HL-60 (cell line): Measurements from ENCODE around the gene PACRG.

Source experiments
- GABPA ChIP-seq: IDR thresholded peaks from 2 replicates; pipeline ENCODE4 v1.6.1; 2012; ENCODE audit warnings: low read depth
- POLR2AphosphoS5 ChIP-seq: IDR thresholded peaks from 2 replicates; pipeline ENCODE4 v1.6.1; 2012; ENCODE audit warnings: low read depth
- TF ChIP-seq, protein P1 (sequence below): IDR thresholded peaks from one replicate; pipeline ENCODE4 v1.5.1; 2011; ENCODE audit warnings: low read length, control low read depth, inconsistent platforms; ENCODE audit not compliant: insufficient read depth
- TF ChIP-seq, protein P2 (sequence below): IDR thresholded peaks from 2 replicates; pipeline ENCODE4 v1.6.1; 2012; ENCODE audit warnings: low read depth; ENCODE audit not compliant: insufficient replicate concordance

DNA sequence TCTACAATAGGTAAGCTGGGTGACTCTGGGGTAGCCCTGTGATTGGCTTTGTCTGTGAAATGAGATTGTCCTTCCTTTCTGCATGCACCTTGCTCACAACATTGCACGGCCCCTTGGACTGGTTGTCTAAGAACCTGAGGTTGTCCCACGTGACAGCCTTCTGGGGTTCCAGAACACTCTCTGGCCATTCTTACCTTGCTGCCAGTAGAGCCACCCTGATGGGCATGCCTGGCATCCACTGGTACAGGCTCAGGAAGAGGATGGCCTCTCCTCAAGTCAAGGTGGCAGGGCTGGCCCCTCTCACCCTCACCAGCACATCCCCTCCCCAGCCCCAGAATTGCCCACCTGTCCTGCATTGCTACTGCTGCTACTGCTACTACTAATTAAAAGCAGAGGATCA is 335.0 kb downstream of the PACRG start:
- TF ChIP-seq, protein P1, sequence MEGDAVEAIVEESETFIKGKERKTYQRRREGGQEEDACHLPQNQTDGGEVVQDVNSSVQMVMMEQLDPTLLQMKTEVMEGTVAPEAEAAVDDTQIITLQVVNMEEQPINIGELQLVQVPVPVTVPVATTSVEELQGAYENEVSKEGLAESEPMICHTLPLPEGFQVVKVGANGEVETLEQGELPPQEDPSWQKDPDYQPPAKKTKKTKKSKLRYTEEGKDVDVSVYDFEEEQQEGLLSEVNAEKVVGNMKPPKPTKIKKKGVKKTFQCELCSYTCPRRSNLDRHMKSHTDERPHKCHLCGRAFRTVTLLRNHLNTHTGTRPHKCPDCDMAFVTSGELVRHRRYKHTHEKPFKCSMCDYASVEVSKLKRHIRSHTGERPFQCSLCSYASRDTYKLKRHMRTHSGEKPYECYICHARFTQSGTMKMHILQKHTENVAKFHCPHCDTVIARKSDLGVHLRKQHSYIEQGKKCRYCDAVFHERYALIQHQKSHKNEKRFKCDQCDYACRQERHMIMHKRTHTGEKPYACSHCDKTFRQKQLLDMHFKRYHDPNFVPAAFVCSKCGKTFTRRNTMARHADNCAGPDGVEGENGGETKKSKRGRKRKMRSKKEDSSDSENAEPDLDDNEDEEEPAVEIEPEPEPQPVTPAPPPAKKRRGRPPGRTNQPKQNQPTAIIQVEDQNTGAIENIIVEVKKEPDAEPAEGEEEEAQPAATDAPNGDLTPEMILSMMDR = no peak
- TF ChIP-seq, protein P2, sequence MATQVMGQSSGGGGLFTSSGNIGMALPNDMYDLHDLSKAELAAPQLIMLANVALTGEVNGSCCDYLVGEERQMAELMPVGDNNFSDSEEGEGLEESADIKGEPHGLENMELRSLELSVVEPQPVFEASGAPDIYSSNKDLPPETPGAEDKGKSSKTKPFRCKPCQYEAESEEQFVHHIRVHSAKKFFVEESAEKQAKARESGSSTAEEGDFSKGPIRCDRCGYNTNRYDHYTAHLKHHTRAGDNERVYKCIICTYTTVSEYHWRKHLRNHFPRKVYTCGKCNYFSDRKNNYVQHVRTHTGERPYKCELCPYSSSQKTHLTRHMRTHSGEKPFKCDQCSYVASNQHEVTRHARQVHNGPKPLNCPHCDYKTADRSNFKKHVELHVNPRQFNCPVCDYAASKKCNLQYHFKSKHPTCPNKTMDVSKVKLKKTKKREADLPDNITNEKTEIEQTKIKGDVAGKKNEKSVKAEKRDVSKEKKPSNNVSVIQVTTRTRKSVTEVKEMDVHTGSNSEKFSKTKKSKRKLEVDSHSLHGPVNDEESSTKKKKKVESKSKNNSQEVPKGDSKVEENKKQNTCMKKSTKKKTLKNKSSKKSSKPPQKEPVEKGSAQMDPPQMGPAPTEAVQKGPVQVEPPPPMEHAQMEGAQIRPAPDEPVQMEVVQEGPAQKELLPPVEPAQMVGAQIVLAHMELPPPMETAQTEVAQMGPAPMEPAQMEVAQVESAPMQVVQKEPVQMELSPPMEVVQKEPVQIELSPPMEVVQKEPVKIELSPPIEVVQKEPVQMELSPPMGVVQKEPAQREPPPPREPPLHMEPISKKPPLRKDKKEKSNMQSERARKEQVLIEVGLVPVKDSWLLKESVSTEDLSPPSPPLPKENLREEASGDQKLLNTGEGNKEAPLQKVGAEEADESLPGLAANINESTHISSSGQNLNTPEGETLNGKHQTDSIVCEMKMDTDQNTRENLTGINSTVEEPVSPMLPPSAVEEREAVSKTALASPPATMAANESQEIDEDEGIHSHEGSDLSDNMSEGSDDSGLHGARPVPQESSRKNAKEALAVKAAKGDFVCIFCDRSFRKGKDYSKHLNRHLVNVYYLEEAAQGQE = no peak
- TF ChIP-seq POLR2AphosphoS5 (no peak), GABPA (no peak)
